A549 (cell line): ENCODE data around the gene MTFP1. TPM values are rescaled to one million over a fixed set of nuclear protein-coding genes. Genes with fewer than 3 reads are reported as not detected.
A peak's percentile ranks its signal among the peaks of the same experiment; 100 is the strongest.

Experiments used
- ATAC-seq, 2 experiments: fragments of 200-7000 bp in 1 of 2; fragments of >200 bp in 1 of 2; cut with Nextera tagmentation in 1 of 2; cut with Tn5 transposase in 1 of 2; 3 replicates each; pipeline versions ENCODE4 v1.8.0 to v1.9.1; 2018 to 2020; ENCODE audit warnings: mild to moderate bottlenecking in 1 of 2, moderate library complexity in 1 of 2
- CTCF ChIA-PET: fragments of 300-600 bp; sonication (Branson Sonifier 250); formaldehyde crosslinking; extraction: SDS; loops from one replicate; lab custom pipeline; 2021; ENCODE audit warnings: antibody characterized with exemption, inconsistent platforms; lab: Yijun Ruan, JAX
- POLR2A ChIA-PET: fragments of 350-600 bp; formaldehyde crosslinking; extraction: SDS; loops from one replicate; lab custom pipeline; 2021; ENCODE audit warnings: antibody characterized with exemption, inconsistent platforms; lab: Yijun Ruan, JAX
- DNase-seq, 2 experiments: peaks; one replicate each; pipeline versions ENCODE4 v3.0.0 to v3.0.0-alpha.2; 2011 to 2016; ENCODE audit warnings: low read depth in 1 of 2, low spot score in 1 of 2
- FAIRE-seq: peaks from 2 replicates; lab custom pipeline; 2011; peaks lifted over from hg19 to GRCh38; lab: Jason Lieb, UNC
- H3K27ac ChIP-seq, 2 experiments: fragments of >200 bp; sonication (Bioruptor Twin); formaldehyde crosslinking; 3 replicates each; pipeline ENCODE4 v1.5.1; 2016 to 2017
- H3K4me1 ChIP-seq: fragments of >200 bp; sonication (Bioruptor Twin); formaldehyde crosslinking; 3 replicates; pipeline ENCODE4 v1.6.1; 2016
- H3K4me2 ChIP-seq: fragments of >200 bp; sonication (Bioruptor Twin); formaldehyde crosslinking; 3 replicates; pipeline ENCODE4 v1.6.1; 2016
- H3K4me3 ChIP-seq: fragments of >200 bp; sonication (Bioruptor Twin); formaldehyde crosslinking; 3 replicates; pipeline ENCODE4 v1.5.1; 2016
- H3K9me3 ChIP-seq: fragments of >200 bp; sonication (Bioruptor Twin); formaldehyde crosslinking; 3 replicates; pipeline ENCODE4 v1.6.1; 2016
- CEBPB ChIP-seq, 2 experiments: fragments of >200 bp in 1 of 2; sonication (Bioruptor Twin) in 1 of 2; formaldehyde crosslinking in 1 of 2; IDR thresholded peaks; 2 replicates each; pipeline ENCODE4 v1.6.1; 2012 to 2016
- E2F6 ChIP-seq: IDR thresholded peaks from 2 replicates; pipeline ENCODE4 v1.6.1; 2012; ENCODE audit warnings: low read depth, borderline replicate concordance
- EP300 ChIP-seq, 2 experiments: fragments of >200 bp; sonication (Bioruptor Twin); formaldehyde crosslinking; IDR thresholded peaks; 2 replicates in 1 of 2; 3 replicates in 1 of 2; pipeline ENCODE4 v1.6.1; 2016 to 2017
- ESRRA ChIP-seq: fragments of 150-350 bp; IDR thresholded peaks from 2 replicates; pipeline ENCODE4 v1.6.1; 2014; ENCODE audit warnings: mild to moderate bottlenecking, low read length, borderline replicate concordance
- FOSB ChIP-seq: fragments of 250-450 bp; sonication (Bioruptor Pico); IDR thresholded peaks from 2 replicates; pipeline ENCODE4 v1.5.0; 2020; ENCODE audit warnings: mild to moderate bottlenecking, moderate library complexity
- FOSL2 ChIP-seq, 2 experiments: fragments of 450-650 bp in 1 of 2; fragments of >200 bp in 1 of 2; sonication (Bioruptor Twin) in 1 of 2; formaldehyde crosslinking; IDR thresholded peaks; 2 replicates each; pipeline versions ENCODE4 v1.5.0 to v1.6.1; 2016 to 2020; ENCODE audit warnings: mild to moderate bottlenecking in 1 of 2, moderate library complexity in 1 of 2
- FOXS1 ChIP-seq: fragments of 250-450 bp; sonication (Bioruptor Pico); IDR thresholded peaks from 2 replicates; pipeline ENCODE4 v1.5.0; 2020; ENCODE audit warnings: mild to moderate bottlenecking, moderate library complexity
- HEYL ChIP-seq: fragments of 250-450 bp; sonication (Bioruptor Pico); IDR thresholded peaks from 2 replicates; pipeline ENCODE4 v1.8.0; 2021; ENCODE audit warnings: mild to moderate bottlenecking, moderate library complexity
- HMGXB4 ChIP-seq: fragments of 250-450 bp; sonication (Bioruptor Pico); IDR thresholded peaks from 2 replicates; pipeline ENCODE4 v1.5.0; 2021; ENCODE audit warnings: mild to moderate bottlenecking, moderate library complexity, borderline replicate concordance
- JUN ChIP-seq, 2 experiments: fragments of >200 bp; sonication (Bioruptor Twin); formaldehyde crosslinking; IDR thresholded peaks; 2 replicates in 1 of 2; 3 replicates in 1 of 2; pipeline ENCODE4 v1.6.1; 2016 to 2017
- MAX ChIP-seq: IDR thresholded peaks from 2 replicates; pipeline ENCODE4 v1.6.1; 2012
- MAZ ChIP-seq: fragments of 150-350 bp; IDR thresholded peaks from 2 replicates; pipeline ENCODE4 v1.6.1; 2014; ENCODE audit warnings: antibody characterized with exemption, low read depth, low read length, borderline replicate concordance
- MYC ChIP-seq: IDR thresholded peaks from 2 replicates; pipeline ENCODE4 v1.6.1; 2012; ENCODE audit warnings: mild to moderate bottlenecking, inconsistent platforms, low read length, improper control_type of control experiment, borderline replicate concordance
- NFE2L2 ChIP-seq: fragments of 150-350 bp; conservative IDR thresholded peaks from 2 replicates; pipeline ENCODE4 v1.6.1; 2014; ENCODE audit warnings: low read length
- NR3C1 ChIP-seq: fragments of >200 bp; sonication (Bioruptor Twin); formaldehyde crosslinking; IDR thresholded peaks from 3 replicates; pipeline ENCODE4 v1.6.1; 2017
- POLR2A ChIP-seq: IDR thresholded peaks from 2 replicates; pipeline ENCODE4 v1.6.1; 2012; ENCODE audit warnings: mild to moderate bottlenecking, low read length
- POLR2AphosphoS2 ChIP-seq: conservative IDR thresholded peaks from 2 replicates; pipeline ENCODE4 v1.6.1; 2012; ENCODE audit warnings: low read length, improper control_type of control experiment, inconsistent platforms
- RCOR1 ChIP-seq: fragments of 150-350 bp; IDR thresholded peaks from 2 replicates; pipeline ENCODE4 v1.6.1; 2014; ENCODE audit warnings: antibody characterized with exemption, low read length, low read depth
- SMC3 ChIP-seq: fragments of >200 bp; sonication (Bioruptor Twin); formaldehyde crosslinking; IDR thresholded peaks from 3 replicates; pipeline ENCODE4 v1.6.1; 2018; ENCODE audit warnings: inconsistent platforms
- TFCP2L1 ChIP-seq: fragments of 250-450 bp; sonication (Bioruptor Pico); IDR thresholded peaks from 2 replicates; pipeline ENCODE4 v1.5.0; 2021; ENCODE audit warnings: mild to moderate bottlenecking
- ZC3H11A ChIP-seq: fragments of 450-650 bp; IDR thresholded peaks from 2 replicates; pipeline ENCODE4 v1.6.1; 2014; ENCODE audit warnings: antibody characterized with exemption, mild to moderate bottlenecking
- ZFP36 ChIP-seq: fragments of 450-650 bp; IDR thresholded peaks from 2 replicates; pipeline ENCODE4 v1.6.1; 2014; ENCODE audit warnings: borderline replicate concordance; ENCODE audit not compliant: partially characterized antibody
- WGBS: methylation state at CpG from one replicate; pipeline ENCODE4 v1.1.6; 2017; ENCODE audit errors: missing lambda C conversion rate; 5-methylcytosine and 5-hydroxymethylcytosine counted together
- polyA plus RNA-seq, 4 experiments: library from polyadenylated mRNA; depleted of rRNA in 3 of 4; stranded (reverse); fragments of >200 nt; fragmentation: RNase III in 1 of 4; extraction: RNeasy Plus Mini Kit Qiagen cat#74134 plus additional on column Dnase treatment in 1 of 4; gene quantifications; 2 replicates in 3 of 4; 3 replicates in 1 of 4; pipeline ENCODE4 v1.2.3, GENCODE V29; 2011 to 2017
- TF ChIP-seq, protein P1 (sequence below): fragments of 150-350 bp; IDR thresholded peaks from 2 replicates; pipeline ENCODE4 v1.6.1; 2014; ENCODE audit warnings: low read depth, mild to moderate bottlenecking, low read length
- TF ChIP-seq, protein P2 (sequence below): IDR thresholded peaks from 2 replicates; pipeline ENCODE4 v1.6.1; 2012

Gene MTFP1
- polyA plus RNA-seq, 2 of the 4 experiments (the other 2 are of a cell fraction), result 23.8 to 52.0 TPM

- H3K4me2 ChIP-seq, result no peak overlapping the region
- WGBS, result no CpG with 5 or more reads among the region's 1 CpG
- no peak overlapping the region for H3K27ac ChIP-seq
- ATAC-seq (no peak), DNase-seq (no peak), FAIRE-seq (no peak)
- H3K4me3 ChIP-seq, result no peak overlapping the region
- CTCF ChIA-PET, result interaction anchor here (0.9 to 2.1 kb wide), 5 partner anchors 11 to 146 kb away, joined by 3 to 7 read pairs (median 4); partner anchors contain the start of gene SEC14L2
- TF ChIP-seq POLR2AphosphoS2 (no peak), MAZ (no peak), NR3C1 (no peak), E2F6 (no peak)
- H3K9me3 ChIP-seq, result no peaks in the 10 kb centered on the region
- H3K4me1 ChIP-seq, result no peaks in the 10 kb centered on the region
- POLR2A ChIA-PET, result no interaction called here
Measured at GRCh38 chr22:30433773-30434172, 8.2 kb downstream of the MTFP1 start.

- H3K4me3 ChIP-seq, result no peak overlapping the region
- TF ChIP-seq HEYL (CRISPR knock-in tag) (no peak), NFE2L2 (no peak), POLR2A (no peak), CEBPB (IDR thresholded peaks at IDR 0.05) (no peak), MYC (no peak), ESRRA (no peak), NR3C1 (no peak), MAX (no peak), ZFP36 (no peak), TFCP2L1 (CRISPR knock-in tag) (no peak), EP300 (IDR thresholded peaks at IDR 0.05) (no peak), RCOR1 (no peak), FOSB (CRISPR knock-in tag) (no peak), HMGXB4 (CRISPR knock-in tag) (no peak), SMC3 (no peak)
- TF ChIP-seq, protein P1, sequence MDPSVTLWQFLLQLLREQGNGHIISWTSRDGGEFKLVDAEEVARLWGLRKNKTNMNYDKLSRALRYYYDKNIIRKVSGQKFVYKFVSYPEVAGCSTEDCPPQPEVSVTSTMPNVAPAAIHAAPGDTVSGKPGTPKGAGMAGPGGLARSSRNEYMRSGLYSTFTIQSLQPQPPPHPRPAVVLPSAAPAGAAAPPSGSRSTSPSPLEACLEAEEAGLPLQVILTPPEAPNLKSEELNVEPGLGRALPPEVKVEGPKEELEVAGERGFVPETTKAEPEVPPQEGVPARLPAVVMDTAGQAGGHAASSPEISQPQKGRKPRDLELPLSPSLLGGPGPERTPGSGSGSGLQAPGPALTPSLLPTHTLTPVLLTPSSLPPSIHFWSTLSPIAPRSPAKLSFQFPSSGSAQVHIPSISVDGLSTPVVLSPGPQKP, result no peak
- 43% methylated on average over 1 of the region's 1 CpG for WGBS
- FAIRE-seq (no peak), ATAC-seq (no peak), DNase-seq (no peak)
- H3K4me2 ChIP-seq, result no peak overlapping the region
- CTCF ChIA-PET, result interaction anchor here (0.8 to 2.1 kb wide), 4 partner anchors 10 to 50 kb away, joined by 3 to 7 read pairs (median 5); no protein-coding TSS in a partner anchor
- H3K4me1 ChIP-seq, result no peaks in the 10 kb centered on the region
- H3K9me3 ChIP-seq, result no peaks in the 10 kb centered on the region
- H3K27ac ChIP-seq, result peak overlapping the region in 1 of 2 experiments; percentile 4; a peak in 1 of 6 replicates
- POLR2A ChIA-PET, result no interaction called here
Measured at GRCh38 chr22:30434843-30435242, 9.3 kb downstream of the MTFP1 start.

DNA sequence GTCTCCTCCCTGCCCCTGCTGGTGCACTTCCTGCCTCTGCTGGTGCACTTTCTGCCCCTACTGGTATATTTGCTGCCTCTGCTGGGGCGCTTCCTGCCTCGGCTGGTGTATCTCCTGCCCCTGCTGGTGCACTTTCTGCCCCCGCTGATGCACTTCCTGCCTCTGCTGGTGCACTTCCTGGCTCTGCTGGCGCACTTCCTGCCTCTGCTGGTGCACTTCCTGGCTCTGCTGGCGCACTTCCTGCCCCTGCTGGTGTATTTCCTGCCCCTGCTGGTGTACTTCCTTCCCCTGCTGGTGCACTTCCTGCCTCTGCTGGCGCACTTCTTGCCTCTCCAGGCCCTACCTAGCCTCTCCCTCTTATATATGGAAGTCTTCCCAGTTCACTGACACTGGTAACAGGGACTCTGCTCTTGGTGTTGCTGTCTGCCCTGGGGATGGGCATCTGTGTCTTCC lies 10.1 kb downstream of the MTFP1 start:
- 95% methylated on average over 6 of the region's 6 CpGs for WGBS
- H3K4me3 ChIP-seq, result no peak overlapping the region
- H3K27ac ChIP-seq, result peak overlapping the region in 1 of 2 experiments; percentile 4; a peak in 1 of 6 replicates
- CTCF ChIA-PET, result no interaction called here
- TF ChIP-seq FOSL2 (IDR thresholded peaks at IDR 0.05) (no peak), FOSL2 (CRISPR knock-in tag; IDR thresholded peaks at IDR 0.05) (no peak), CEBPB (IDR thresholded peaks at IDR 0.05) (no peak), FOXS1 (CRISPR knock-in tag) (no peak), ZC3H11A (no peak), JUN (IDR thresholded peaks at IDR 0.05) (no peak)
- TF ChIP-seq, protein P2, sequence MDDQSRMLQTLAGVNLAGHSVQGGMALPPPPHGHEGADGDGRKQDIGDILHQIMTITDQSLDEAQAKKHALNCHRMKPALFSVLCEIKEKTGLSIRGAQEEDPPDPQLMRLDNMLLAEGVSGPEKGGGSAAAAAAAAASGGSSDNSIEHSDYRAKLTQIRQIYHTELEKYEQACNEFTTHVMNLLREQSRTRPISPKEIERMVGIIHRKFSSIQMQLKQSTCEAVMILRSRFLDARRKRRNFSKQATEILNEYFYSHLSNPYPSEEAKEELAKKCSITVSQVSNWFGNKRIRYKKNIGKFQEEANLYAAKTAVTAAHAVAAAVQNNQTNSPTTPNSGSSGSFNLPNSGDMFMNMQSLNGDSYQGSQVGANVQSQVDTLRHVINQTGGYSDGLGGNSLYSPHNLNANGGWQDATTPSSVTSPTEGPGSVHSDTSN, result no peak
- ATAC-seq, result no peak
- FAIRE-seq, result no peak
- POLR2A ChIA-PET, result no interaction called here
- no peak for DNase-seq
- H3K4me1 ChIP-seq, result no peaks in the 10 kb centered on the region
- no peaks in the 10 kb centered on the region for H3K9me3 ChIP-seq
- H3K4me2 ChIP-seq, result no peak overlapping the region
